ENCODE data around the gene RUFY1. TPM values are rescaled to one million over a fixed set of nuclear protein-coding genes. Genes with fewer than 3 reads are reported as not detected.

The RUFY1 gene
- total and polyA plus RNA-seq, 2 of the 13 experiments (the other 11 are each of a cell fraction or from before 2014, with no cell fraction given), result 19.9 to 31.9 TPM

DNA sequence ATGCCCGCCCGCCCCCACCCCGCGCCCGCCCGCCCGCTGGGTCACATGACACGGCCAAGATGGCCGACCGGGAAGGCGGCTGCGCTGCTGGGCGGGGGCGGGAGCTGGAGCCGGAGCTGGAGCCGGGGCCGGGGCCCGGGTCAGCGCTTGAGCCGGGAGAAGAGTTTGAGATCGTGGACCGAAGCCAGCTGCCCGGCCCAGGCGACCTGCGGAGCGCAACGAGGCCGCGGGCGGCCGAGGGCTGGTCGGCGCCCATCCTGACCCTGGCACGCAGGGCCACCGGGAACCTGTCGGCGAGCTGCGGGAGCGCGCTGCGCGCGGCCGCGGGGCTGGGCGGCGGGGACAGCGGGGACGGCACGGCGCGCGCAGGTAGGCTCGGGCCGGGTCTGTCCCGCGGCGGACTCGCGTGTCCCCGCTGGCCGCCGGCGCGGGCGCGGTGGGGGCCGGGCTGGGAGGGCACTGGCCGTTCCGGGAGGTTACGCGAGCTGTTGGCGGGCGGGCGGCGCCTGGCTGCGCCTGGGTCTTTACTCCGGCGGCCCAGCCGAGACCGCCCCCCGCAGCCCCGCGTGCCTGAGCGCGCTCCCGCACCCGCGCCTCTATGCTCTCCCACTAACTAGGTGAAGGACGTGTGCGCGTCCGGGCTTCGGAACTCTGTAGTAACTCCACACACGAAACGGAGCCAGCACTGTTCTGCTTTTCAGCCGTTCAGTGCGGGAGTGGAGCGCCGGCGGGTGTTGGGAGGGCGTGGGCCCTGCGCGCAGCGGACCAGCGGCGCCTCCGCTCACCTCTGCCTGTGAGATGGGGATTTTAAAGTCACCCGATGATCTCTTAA, at the start of gene RUFY1 (continued):
- no peak for TF ChIP-seq HNRNPL (IDR thresholded peaks at IDR 0.05; ENCODE audit: low read depth, low read length)
- no peak for TF ChIP-seq ELF4 (CRISPR knock-in tag; IDR thresholded peaks at IDR 0.05; ENCODE audit: borderline replicate concordance)
- TF ChIP-seq TARDBP (CRISPR knock-in tag; IDR thresholded peaks at IDR 0.05), result no peak
- 0 out of 2 replicates have a peak, but pooled peaks have one; percentile 6 for TF ChIP-seq RXRB (CRISPR knock-in tag; IDR thresholded peaks at IDR 0.05; ENCODE audit: borderline replicate concordance)
- TF ChIP-seq ZNF772 (CRISPR knock-in tag; IDR thresholded peaks at IDR 0.05), result 0 out of 2 replicates have a peak, but pooled peaks have one; percentile 43
- TF ChIP-seq, protein P1, sequence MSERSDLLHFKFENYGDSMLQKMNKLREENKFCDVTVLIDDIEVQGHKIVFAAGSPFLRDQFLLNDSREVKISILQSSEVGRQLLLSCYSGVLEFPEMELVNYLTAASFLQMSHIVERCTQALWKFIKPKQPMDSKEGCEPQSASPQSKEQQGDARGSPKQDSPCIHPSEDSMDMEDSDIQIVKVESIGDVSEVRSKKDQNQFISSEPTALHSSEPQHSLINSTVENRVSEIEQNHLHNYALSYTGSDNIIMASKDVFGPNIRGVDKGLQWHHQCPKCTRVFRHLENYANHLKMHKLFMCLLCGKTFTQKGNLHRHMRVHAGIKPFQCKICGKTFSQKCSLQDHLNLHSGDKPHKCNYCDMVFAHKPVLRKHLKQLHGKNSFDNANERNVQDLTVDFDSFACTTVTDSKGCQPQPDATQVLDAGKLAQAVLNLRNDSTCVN (CRISPR knock-in tag; IDR thresholded peaks at IDR 0.05; ENCODE audit: borderline replicate concordance), result peak; percentile 74; the same call in 1 of the 2 replicates
- no peak for TF ChIP-seq PHF5A (CRISPR knock-in tag; IDR thresholded peaks at IDR 0.05; ENCODE audit: low read depth, unreplicated experiment)
- TF ChIP-seq HNRNPLL (IDR thresholded peaks at IDR 0.05; ENCODE audit: low read depth, low read length, poor library complexity, severe bottlenecking), result peak; percentile 69
- TF ChIP-seq, protein P2, sequence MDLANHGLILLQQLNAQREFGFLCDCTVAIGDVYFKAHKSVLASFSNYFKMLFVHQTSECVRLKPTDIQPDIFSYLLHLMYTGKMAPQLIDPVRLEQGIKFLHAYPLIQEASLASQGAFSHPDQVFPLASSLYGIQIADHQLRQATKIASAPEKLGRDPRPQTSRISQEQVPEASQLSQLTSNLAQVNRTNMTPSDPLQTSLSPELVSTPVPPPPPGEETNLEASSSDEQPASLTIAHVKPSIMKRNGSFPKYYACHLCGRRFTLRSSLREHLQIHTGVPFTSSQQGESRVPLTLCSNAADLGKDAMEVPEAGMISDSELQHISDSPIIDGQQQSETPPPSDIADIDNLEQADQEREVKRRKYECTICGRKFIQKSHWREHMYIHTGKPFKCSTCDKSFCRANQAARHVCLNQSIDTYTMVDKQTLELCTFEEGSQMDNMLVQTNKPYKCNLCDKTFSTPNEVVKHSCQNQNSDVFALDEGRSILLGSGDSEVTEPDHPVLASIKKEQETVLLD (CRISPR knock-in tag; IDR thresholded peaks at IDR 0.05; ENCODE audit: low read depth), result no peak
- TF ChIP-seq ZFX (CRISPR knock-in tag; IDR thresholded peaks at IDR 0.05; ENCODE audit: low read depth), result peak; percentile 73
- no peak for TF ChIP-seq ZNF788 (CRISPR knock-in tag; IDR thresholded peaks at IDR 0.05; ENCODE audit: borderline replicate concordance)
- TF ChIP-seq, protein P3, sequence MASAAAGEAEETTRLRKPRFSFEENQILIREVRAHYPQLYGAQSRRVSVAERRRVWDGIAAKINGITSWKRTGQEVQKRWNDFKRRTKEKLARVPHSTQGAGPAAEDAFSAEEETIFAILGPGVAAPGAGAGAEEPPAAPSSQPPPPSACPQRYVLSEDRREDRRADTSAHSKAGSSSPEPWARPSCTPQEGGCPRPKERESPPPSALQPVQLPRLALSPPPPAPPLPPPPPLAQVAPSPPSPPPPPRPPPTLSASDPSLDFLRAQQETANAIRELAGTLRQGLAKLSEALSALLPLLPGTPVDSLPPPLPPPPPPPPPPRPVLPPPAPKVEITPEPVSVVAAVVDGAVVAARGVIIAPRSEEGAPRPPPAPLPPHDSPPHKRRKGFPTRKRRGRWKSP (CRISPR knock-in tag; IDR thresholded peaks at IDR 0.05), result 0 out of 2 replicates have a peak, but pooled peaks have one; percentile 45
- no peak for TF ChIP-seq ZNF615 (CRISPR knock-in tag; IDR thresholded peaks at IDR 0.05; ENCODE audit: borderline replicate concordance)
- no peak for TF ChIP-seq GATA4 (IDR thresholded peaks at IDR 0.05; ENCODE audit: borderline replicate concordance, low read depth)
- TF ChIP-seq U2AF2 (IDR thresholded peaks at IDR 0.05; ENCODE audit: low read depth, low read length), result no peak
- TF ChIP-seq GABPB1 (CRISPR knock-in tag; IDR thresholded peaks at IDR 0.05), result peak; percentile 54; the same call in 1 of the 2 replicates
- TF ChIP-seq PRMT3 (CRISPR knock-in tag; IDR thresholded peaks at IDR 0.05; ENCODE audit: borderline replicate concordance, low read depth), result peak; percentile 69; the same call in 1 of the 2 replicates
- TF ChIP-seq DNMT1 (CRISPR knock-in tag; IDR thresholded peaks at IDR 0.05), result peak; percentile 35; the same call in 1 of the 2 replicates
- TF ChIP-seq ZIK1 (CRISPR knock-in tag; IDR thresholded peaks at IDR 0.05; ENCODE audit: borderline replicate concordance, low read depth), result no peak
